ENCODE measurements around the gene LLGL2. TPM values are rescaled to one million over a fixed set of nuclear protein-coding genes. Genes with fewer than 3 reads are reported as not detected.
"Not testable (repeated sequence)": the region's sequence is repeated elsewhere in the genome, so short reads cannot be mapped to it uniquely, and the experiment has no call there.

Gene LLGL2
- total RNA-seq, 1 donor from 2014 or later, result 9.0 TPM

DNA sequence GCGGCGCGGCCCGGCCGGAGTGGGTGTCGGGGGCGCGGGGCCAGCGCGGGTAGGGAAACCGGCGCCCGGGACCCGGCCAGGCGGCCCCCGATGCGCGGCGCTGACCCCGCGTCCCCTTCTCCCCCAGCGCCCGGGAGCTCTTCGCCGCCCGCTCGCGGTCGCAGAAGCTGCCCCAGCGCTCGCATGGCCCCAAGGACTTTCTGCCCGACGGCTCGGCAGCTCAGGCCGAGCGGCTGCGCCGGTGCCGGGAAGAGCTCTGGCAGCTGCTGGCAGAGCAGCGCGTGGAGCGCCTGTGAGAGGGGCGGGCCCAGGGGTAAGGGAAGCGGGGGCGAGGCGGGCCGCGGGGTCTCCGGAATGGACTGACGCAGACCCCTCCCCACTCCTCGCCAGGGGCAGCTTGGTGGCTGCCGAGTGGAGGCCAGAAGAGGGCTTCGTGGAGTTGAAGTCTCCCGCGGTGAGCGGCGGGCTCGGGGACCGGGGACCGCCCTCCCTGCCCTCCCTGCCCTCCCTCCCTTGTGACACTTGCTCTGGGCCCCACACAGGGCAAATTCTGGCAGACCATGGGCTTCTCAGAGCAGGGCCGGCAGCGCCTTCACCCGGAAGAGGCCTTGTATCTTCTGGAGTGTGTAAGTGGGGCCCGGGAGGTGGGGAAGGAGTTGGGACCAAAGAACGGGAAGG lies 8.7 kb upstream of the LLGL2 start:
- Mint-ChIP-seq H3K27ac (peak overlapping the region; percentile 57), H3K4me3 (peak overlapping the region; percentile 77), H3K27me3 (peaks cover 7% of the 10 kb centered on the region), H3K4me1 (peaks cover 22% of the 10 kb centered on the region), H3K9me3 (no peaks in the 10 kb centered on the region), H3K36me3 (ENCODE audit: low read depth) (peaks cover 21% of the 10 kb centered on the region)
- intact Hi-C loops (cut with micrococcal nuclease), result loop anchor here (1.0 to 10.0 kb wide), 5 partner anchors 9 to 222 kb away; partner anchors contain the start of genes LLGL2 and TMEM94
- peak; percentile 82 for DNase-seq

DNA sequence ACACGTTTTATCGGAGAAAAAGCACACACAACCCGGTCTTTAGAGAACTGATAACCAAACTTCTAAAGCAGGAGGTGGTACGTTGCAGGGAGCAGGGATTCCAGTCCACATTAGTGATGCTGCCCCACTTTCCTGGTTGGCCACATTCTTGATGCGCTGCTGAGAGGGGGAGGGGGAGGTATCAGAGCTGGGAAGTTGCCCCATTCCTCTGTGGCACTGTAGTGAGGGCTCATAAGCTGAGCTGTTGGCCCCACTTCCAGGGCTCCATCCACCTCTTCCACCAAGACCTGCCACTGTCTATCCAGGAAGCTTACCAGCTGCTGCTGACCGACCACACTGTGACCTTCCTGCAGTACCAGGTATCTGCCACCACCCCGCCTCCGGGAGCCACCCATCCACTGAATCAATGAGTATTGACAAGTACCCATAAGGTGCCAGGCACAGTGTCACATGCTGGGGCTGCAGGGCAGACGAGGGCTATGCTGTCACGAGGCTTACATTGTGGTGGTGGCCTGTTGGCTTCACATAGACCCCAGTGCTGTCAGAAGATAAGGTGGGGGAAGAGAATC lies 8.1 kb upstream of the LLGL2 start:
- peak; percentile 75 for DNase-seq
- peak overlapping the region; percentile 62 for H3K27ac Mint-ChIP-seq

DNA sequence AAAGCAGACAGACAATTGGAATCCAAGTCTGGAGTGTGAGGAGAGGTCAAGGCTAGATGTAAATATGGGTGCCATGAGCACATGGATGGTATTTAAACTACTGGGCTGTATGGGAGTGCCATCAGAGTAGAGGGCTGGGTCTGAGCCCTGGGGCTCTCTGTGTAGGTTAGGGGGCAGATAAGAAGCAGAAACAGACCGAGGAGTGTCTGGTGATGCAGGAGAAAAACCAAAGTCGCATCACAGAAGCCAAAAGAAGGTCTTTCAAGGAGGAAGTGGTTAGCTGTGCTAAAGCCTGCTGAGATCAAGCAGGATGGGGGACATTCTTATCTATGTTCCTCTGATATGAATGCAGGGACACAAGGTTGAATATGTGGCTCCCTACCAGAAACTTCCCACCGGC lies 7.3 kb upstream of the LLGL2 start:
- Mint-ChIP-seq H3K9me3 (no peaks in the 10 kb centered on the region), H3K36me3 (ENCODE audit: low read depth) (peaks cover 33% of the 10 kb centered on the region), H3K4me1 (peaks cover 26% of the 10 kb centered on the region), H3K4me3 (peak overlapping the region; percentile 77), H3K27me3 (peaks cover 7% of the 10 kb centered on the region), H3K27ac (peak overlapping the region; percentile 62)
- intact Hi-C loops (cut with micrococcal nuclease), result loop anchor here (10.0 kb wide), 1 partner anchor 223 kb away; no protein-coding TSS in a partner anchor
- peak; percentile 87 for DNase-seq

More for the DNA sequence above, 8.1 kb upstream of the LLGL2 start:
- Mint-ChIP-seq H3K27me3 (peaks cover 7% of the 10 kb centered on the region), H3K4me1 (peaks cover 24% of the 10 kb centered on the region), H3K9me3 (no peaks in the 10 kb centered on the region), H3K36me3 (ENCODE audit: low read depth) (peaks cover 26% of the 10 kb centered on the region), H3K4me3 (peak overlapping the region; percentile 77)
- intact Hi-C loops (cut with micrococcal nuclease), result loop anchor here (2.0 to 10.0 kb wide), 3 partner anchors 61 to 223 kb away; partner anchors contain the start of gene TMEM94

DNA sequence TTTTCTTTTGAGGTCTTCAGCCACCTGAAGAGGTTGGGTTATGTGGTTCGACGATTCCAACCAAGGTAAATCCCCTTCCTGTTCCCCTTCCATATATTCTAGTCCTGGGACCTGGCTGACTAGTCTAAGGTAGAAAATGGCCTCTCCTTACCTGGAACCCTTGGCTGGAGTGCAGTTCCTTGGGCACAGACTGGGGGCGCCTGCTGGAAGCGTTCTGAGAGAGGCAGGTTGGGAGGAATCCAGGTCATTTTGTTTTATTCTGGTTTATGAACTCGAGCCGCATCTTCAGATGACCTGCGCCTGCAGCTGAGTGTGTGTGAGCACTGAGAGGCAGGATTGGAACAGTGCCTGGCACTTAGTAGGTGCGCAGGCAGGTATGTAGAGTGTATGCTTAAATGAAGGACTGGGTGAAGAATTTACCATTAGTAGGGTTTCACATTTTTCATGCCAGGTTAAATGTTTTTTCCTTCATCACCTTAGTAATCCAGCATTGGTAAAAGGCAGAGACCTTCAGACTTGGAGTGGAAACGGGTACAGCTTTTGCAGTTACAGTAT lies 6.4 kb upstream of the LLGL2 start:
- no peak for DNase-seq
- no peak overlapping the region for H3K27ac Mint-ChIP-seq
- H3K36me3 Mint-ChIP-seq (ENCODE audit: low read depth), result peaks cover 40% of the 10 kb centered on the region
- peaks cover 26% of the 10 kb centered on the region for H3K4me1 Mint-ChIP-seq
- intact Hi-C loops (cut with micrococcal nuclease), result loop anchor here (10.0 kb wide), 1 partner anchor 224 kb away; no protein-coding TSS in a partner anchor
- peak overlapping the region; percentile 77 for H3K4me3 Mint-ChIP-seq
- no peaks in the 10 kb centered on the region for H3K9me3 Mint-ChIP-seq
- peaks cover 1% of the 10 kb centered on the region for H3K27me3 Mint-ChIP-seq

DNA sequence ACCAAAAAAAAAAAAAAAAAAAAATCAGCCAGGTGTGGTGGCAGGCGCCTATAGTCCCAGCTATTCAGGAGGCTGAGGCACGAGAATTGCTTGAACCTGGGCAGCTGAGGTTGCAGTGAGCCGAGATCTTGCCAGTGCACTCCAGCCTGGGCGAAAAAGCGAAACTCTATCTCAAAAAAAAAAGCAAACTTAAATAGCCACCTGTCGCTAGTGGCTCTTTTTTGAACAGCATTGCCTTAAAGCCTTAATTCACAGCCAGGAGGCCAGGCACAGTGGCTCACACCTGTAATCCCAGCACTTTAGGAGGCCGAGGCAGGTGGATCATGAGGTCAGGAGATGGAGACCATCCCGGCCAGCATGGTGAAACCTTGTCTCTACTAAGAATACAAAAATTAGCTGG lies 5.1 kb upstream of the LLGL2 start:
- H3K27ac Mint-ChIP-seq; H3K9me3 Mint-ChIP-seq; DNase-seq; intact Hi-C loops (cut with micrococcal nuclease); H3K27me3 Mint-ChIP-seq; H3K4me3 Mint-ChIP-seq: not testable (repeated sequence)
- Mint-ChIP-seq H3K36me3 (ENCODE audit: low read depth) (peaks cover 42% of the 10 kb centered on the region), H3K4me1 (peaks cover 26% of the 10 kb centered on the region)

DNA sequence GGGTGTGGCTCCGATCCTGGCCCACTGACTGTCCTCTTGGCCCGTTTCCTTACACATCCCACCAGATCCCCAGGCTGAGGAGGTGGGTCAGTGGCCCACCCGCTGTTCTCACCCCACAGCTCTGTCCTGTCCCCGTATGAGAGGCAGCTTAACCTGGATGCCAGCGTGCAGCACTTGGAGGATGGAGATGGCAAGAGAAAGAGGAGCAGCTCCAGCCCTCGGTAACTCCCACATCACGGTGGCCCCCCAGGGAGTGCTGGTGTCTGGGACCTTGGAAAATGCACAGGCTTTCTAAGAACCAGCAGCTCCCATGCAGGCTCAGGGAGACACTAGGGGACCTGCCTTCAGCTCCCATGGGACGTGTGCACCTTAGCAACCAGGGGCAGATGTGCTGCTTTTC lies 4.2 kb upstream of the LLGL2 start:
- intact Hi-C loops (cut with micrococcal nuclease), result no loop called here

DNA sequence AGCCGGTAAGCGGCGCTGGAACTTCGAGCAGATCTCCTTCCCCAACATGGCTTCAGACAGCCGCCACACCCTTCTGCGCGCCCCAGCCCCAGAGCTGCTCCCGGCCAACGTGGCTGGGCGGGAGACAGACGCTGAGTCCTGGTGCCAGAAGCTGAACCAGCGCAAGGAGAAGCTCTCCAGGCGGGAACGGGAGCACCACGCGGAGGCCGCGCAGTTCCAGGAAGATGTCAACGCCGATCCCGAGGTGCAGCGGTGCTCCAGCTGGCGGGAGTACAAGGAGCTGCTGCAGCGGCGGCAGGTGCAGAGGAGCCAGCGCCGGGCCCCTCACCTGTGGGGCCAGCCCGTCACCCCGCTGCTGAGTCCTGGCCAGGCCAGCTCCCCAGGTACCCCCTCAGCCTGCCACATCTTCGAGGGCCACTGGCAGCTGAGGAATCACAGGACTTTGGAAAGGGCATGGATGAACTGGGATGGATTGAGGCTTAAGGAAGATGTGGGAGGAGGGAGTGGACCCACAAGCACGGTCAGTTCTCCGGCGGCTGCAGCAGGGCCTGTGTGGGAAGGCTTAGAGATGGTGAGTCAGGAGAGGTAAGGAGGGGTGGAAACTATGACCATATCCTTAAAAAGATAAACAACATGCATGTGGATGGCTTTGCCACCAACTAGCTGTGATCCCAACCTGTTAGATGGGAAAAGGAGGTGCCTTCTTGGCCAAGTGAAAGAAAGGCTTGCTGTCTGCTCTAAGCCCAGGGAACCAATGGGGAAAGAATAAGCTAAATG lies 3.4 kb upstream of the LLGL2 start:
- H3K4me3 Mint-ChIP-seq, result no peak overlapping the region
- H3K27me3 Mint-ChIP-seq, result peaks cover 8% of the 10 kb centered on the region
- H3K36me3 Mint-ChIP-seq (ENCODE audit: low read depth), result peaks cover 44% of the 10 kb centered on the region
- peaks cover 31% of the 10 kb centered on the region for H3K4me1 Mint-ChIP-seq
- H3K27ac Mint-ChIP-seq, result no peak overlapping the region
- no peaks in the 10 kb centered on the region for H3K9me3 Mint-ChIP-seq
- intact Hi-C loops (cut with micrococcal nuclease), result no loop called here
- no peak for DNase-seq

More for the DNA sequence above, 4.2 kb upstream of the LLGL2 start:
- H3K27me3 Mint-ChIP-seq, result peaks cover 1% of the 10 kb centered on the region
- H3K4me1 Mint-ChIP-seq, result peaks cover 27% of the 10 kb centered on the region
- no peak overlapping the region for H3K4me3 Mint-ChIP-seq
- H3K36me3 Mint-ChIP-seq (ENCODE audit: low read depth), result peaks cover 42% of the 10 kb centered on the region
- DNase-seq, result no peak
- no peaks in the 10 kb centered on the region for H3K9me3 Mint-ChIP-seq
- no peak overlapping the region for H3K27ac Mint-ChIP-seq

DNA sequence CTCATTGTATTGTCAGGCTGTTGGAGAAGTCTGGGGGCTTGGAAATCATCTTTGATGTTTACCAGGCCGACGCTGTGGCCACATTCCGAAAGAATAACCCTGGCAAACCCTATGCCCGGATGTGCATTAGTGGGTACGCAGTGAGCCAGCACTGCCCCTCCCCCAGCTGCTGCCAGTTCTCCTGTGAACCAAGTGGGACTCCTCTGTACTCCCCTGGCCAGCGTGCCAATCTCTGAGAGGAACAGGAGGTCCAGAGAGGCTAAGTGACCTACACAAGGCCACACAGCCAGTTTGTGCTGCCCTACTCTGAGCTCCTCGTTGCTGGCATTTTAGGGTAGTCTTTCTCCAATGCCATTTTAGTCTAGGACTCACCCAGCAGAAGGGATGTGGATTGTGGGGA lies 1.9 kb upstream of the LLGL2 start:
- no peak overlapping the region for H3K4me3 Mint-ChIP-seq
- intact Hi-C loops (cut with micrococcal nuclease), result no loop called here
- peaks cover 19% of the 10 kb centered on the region for H3K4me1 Mint-ChIP-seq
- DNase-seq, result no peak
- H3K36me3 Mint-ChIP-seq (ENCODE audit: low read depth), result peaks cover 32% of the 10 kb centered on the region
- H3K9me3 Mint-ChIP-seq, result no peaks in the 10 kb centered on the region
- H3K27ac Mint-ChIP-seq, result no peak overlapping the region
- peaks cover 9% of the 10 kb centered on the region for H3K27me3 Mint-ChIP-seq

DNA sequence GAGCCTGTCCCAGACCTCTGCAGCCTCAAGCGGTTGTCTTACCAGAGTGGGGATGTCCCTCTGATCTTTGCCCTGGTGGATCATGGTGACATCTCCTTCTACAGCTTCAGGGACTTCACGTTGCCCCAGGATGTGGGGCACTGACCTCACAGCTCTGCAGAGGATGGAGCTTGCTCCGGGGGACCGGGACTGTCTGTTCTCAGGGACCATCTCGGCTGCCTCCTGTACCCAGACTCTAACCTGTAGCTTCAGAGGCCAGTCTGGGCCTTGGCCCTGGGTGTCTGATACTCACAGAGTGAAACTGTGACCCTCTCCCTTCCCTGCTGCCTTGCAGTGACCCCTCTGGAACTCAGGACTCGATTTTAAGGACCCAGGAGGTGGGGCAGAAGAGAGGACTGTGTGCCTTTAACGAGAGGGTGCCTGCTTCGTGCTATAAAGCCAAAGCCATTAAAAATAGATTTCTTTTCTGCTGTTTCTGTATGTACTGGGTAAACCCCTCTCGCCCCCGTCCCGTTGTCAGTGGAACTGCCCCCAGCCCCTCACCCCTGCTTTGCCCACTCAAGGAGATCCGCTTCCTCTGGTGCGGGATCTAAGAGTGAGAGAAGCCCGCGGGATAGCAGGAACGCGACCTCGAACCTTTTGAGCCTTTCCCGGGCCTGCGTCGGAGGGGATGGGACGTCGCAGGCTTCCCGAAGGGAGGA lies 1.1 kb upstream of the LLGL2 start:
- peaks cover 13% of the 10 kb centered on the region for H3K4me1 Mint-ChIP-seq
- H3K36me3 Mint-ChIP-seq (ENCODE audit: low read depth), result peaks cover 31% of the 10 kb centered on the region
- no peak overlapping the region for H3K27ac Mint-ChIP-seq
- DNase-seq, result no peak
- H3K27me3 Mint-ChIP-seq, result peaks cover 9% of the 10 kb centered on the region
- intact Hi-C loops (cut with micrococcal nuclease), result no loop called here
- no peaks in the 10 kb centered on the region for H3K9me3 Mint-ChIP-seq
- peak overlapping the region; percentile 48 for H3K4me3 Mint-ChIP-seq

DNA sequence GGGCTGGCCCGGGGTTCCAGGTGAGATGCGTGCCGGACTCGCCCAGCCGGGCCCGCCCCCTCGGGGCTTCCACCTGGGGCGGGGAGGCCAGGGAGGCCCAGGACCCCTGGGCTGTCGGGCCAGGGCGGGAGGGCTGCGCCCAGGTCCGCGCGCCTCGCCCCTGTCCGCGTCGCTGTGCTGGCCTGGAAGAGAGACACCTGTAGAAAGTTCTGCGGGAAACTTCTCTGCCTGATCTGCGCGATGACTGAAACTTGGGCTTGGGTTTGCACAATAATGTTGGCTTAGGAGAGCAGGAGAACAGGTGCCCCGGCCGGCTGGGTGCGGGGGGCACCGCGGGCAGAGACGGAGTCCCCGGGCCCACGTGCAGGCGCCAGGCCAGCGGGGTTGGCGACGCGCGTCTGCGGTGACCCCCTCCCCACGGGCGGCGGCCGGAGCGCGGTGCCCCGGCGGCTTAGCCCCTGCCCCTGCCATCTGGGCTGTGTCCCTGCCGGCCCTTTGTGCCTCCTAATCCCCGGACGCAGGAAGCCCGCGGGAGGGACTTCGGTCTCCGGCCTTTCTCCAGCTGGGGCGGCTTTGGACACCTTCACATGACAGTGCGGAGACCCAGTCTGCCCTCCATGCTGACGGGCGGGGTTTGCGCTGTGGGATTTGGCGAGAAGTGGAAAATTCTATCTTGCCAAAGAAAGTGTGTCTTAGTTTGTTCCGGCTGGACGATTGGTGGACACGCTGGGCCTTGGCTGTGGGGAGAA lies 483 bp downstream of the LLGL2 start:
- intact Hi-C loops (cut with micrococcal nuclease), result loop anchor here (1.0 kb wide), 1 partner anchor 10 kb away; the partner anchor contains the start of gene TSEN54
- Mint-ChIP-seq H3K36me3 (ENCODE audit: low read depth) (peaks cover 25% of the 10 kb centered on the region), H3K27ac (no peak overlapping the region), H3K4me1 (peaks cover 11% of the 10 kb centered on the region), H3K27me3 (peaks cover 9% of the 10 kb centered on the region), H3K4me3 (peak overlapping the region; percentile 66), H3K9me3 (no peaks in the 10 kb centered on the region)
- DNase-seq, result no peak

DNA sequence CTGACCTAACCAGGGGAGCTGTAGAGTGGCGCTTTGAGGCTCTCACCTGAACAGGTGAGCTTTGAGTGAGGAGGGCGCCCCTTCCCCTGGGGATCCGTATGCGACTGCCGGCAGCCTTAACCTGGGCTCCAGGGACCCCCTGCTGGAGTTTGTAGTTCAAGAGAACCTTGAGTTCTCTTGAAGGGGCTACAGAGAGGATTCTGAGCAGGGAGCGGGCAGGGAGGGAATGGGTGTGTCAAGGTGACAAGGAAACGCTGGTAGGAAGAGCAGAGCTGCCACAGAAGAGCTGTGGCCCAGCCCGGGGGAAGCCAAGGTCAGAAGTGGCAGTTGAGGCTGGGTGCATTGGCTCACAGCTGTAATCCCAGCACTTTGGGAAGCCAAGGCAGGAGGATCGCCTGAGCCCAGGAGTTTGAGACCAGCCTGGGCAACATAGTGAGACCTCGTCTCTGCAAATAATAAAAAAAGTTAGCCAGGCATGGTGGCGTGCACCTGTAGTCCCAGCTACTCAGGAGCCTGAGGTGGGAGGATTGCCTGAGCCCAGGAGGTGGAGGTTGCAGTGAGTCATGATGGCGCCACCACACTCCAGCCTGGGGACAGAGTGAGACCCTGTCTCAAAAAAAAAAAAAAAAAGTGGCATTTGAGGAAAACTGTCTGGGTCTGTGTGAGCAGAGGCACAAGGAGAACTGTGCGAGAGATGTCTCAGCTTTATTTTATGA lies 1.2 kb downstream of the LLGL2 start:
- no peaks in the 10 kb centered on the region for H3K9me3 Mint-ChIP-seq
- H3K36me3 Mint-ChIP-seq (ENCODE audit: low read depth), result peaks cover 23% of the 10 kb centered on the region
- H3K27ac Mint-ChIP-seq, result no peak overlapping the region
- H3K4me1 Mint-ChIP-seq, result peaks cover 11% of the 10 kb centered on the region
- intact Hi-C loops (cut with micrococcal nuclease), result no loop called here
- H3K4me3 Mint-ChIP-seq, result peak overlapping the region; percentile 66
- H3K27me3 Mint-ChIP-seq, result peaks cover 9% of the 10 kb centered on the region
- no peak for DNase-seq
